IMR-90 (cell line): ENCODE results near the gene RNF43. TPM values are rescaled to one million over a fixed set of nuclear protein-coding genes. Genes with fewer than 3 reads are reported as not detected.

Experiments
- ATAC-seq: fragments of 200-7000 bp; cut with Tn5 transposase; 2 replicates; pipeline ENCODE4 v1.9.1; 2020; ENCODE audit warnings: low read depth, mild to moderate bottlenecking, moderate library complexity
- BruUV-seq: library from RNA; stranded (reverse); fragments of 400-500 nt; replicated peaks from 2 replicates; lab custom pipeline; 2021; lab: Mats Ljungman, UMichigan
- CTCF ChIA-PET: fragments of 300-600 bp; formaldehyde crosslinking; extraction: SDS; loops from one replicate; lab custom pipeline; 2021; ENCODE audit warnings: antibody characterized with exemption; lab: Yijun Ruan, JAX
- POLR2A ChIA-PET: fragments of 300-600 bp; sonication (Branson Sonifier 250); formaldehyde crosslinking; loops from one replicate; lab custom pipeline; 2022; ENCODE audit warnings: antibody characterized with exemption; ENCODE audit not compliant: unreplicated experiment; lab: Charles Lee
- DNase-seq: peaks from one replicate; pipeline ENCODE4 v3.0.0; 2013
- H2AFZ ChIP-seq: replicated peaks from 2 replicates; pipeline ENCODE3; 2013; ENCODE audit warnings: low read length, mild to moderate bottlenecking; ENCODE audit not compliant: poor library complexity
- H2AK5ac ChIP-seq: 2 replicates; pipeline ENCODE4 v1.6.1; 2013; ENCODE audit warnings: low read depth, low read length, inconsistent platforms
- H2AK9ac ChIP-seq: replicated peaks from 2 replicates; pipeline ENCODE3; 2013; ENCODE audit warnings: mild to moderate bottlenecking, low read depth, low read length, moderate library complexity; ENCODE audit not compliant: poor library complexity
- H2BK120ac ChIP-seq: 2 replicates; pipeline ENCODE4 v1.6.1; 2013; ENCODE audit warnings: low read depth, low read length, inconsistent platforms
- H2BK15ac ChIP-seq: 3 replicates; pipeline ENCODE4 v1.6.1; 2013; ENCODE audit warnings: low read depth, low read length, inconsistent platforms
- H2BK20ac ChIP-seq: 2 replicates; pipeline ENCODE4 v1.6.1; 2013; ENCODE audit warnings: low read depth, mild to moderate bottlenecking, inconsistent platforms, low read length, moderate library complexity
- H2BK5ac ChIP-seq: 2 replicates; pipeline ENCODE4 v1.6.1; 2013; ENCODE audit warnings: mild to moderate bottlenecking, low read depth, low read length, inconsistent platforms; ENCODE audit not compliant: poor library complexity, severe bottlenecking
- H3K14ac ChIP-seq: replicated peaks from 2 replicates; pipeline ENCODE4 v1.6.1; 2013; ENCODE audit warnings: low read depth, low read length, inconsistent platforms
- H3K18ac ChIP-seq: 2 replicates; pipeline ENCODE4 v1.6.1; 2013; ENCODE audit warnings: low read depth, low read length, control low read depth
- H3K23ac ChIP-seq: 2 replicates; pipeline ENCODE4 v1.6.1; 2013; ENCODE audit warnings: low read depth, low read length, inconsistent platforms
- H3K27ac ChIP-seq: 2 replicates; pipeline ENCODE4 v1.5.1; 2013; ENCODE audit warnings: mild to moderate bottlenecking, control low read depth, low read length; ENCODE audit not compliant: insufficient read depth
- H3K27me3 ChIP-seq: 2 replicates; pipeline ENCODE4 v1.6.1; 2013; ENCODE audit warnings: low read length; ENCODE audit not compliant: control insufficient read depth, insufficient read depth
- H3K36me3 ChIP-seq: 2 replicates; pipeline ENCODE4 v1.6.1; 2013; ENCODE audit warnings: low read length, mixed read lengths; ENCODE audit not compliant: control insufficient read depth, insufficient read depth
- H3K4ac ChIP-seq: 2 replicates; pipeline ENCODE4 v1.6.1; 2013; ENCODE audit warnings: low read depth, low read length, inconsistent platforms
- H3K4me1 ChIP-seq: 2 replicates; pipeline ENCODE4 v1.6.1; 2013; ENCODE audit warnings: low read length, mixed read lengths; ENCODE audit not compliant: control insufficient read depth, insufficient read depth
- H3K4me2 ChIP-seq: 2 replicates; pipeline ENCODE4 v1.6.1; 2013; ENCODE audit warnings: low read depth, mild to moderate bottlenecking, control low read depth, low read length, moderate library complexity
- H3K4me3 ChIP-seq: 2 replicates; pipeline ENCODE4 v1.5.1; 2013; ENCODE audit warnings: low read depth, mild to moderate bottlenecking, control low read depth, low read length, moderate library complexity; ENCODE audit not compliant: insufficient read depth
- H3K56ac ChIP-seq: 2 replicates; pipeline ENCODE4 v1.6.1; 2013; ENCODE audit warnings: low read length, inconsistent platforms; ENCODE audit not compliant: insufficient read depth; ENCODE audit errors: extremely low read depth
- H3K79me1 ChIP-seq, 2 experiments: 2 replicates each; pipeline ENCODE4 v1.6.1; 2013; ENCODE audit warnings: low read length in 2 of 2, inconsistent platforms in 1 of 2, low read depth in 1 of 2
- H3K9ac ChIP-seq: 2 replicates; pipeline ENCODE4 v1.6.1; 2013; ENCODE audit warnings: low read depth, low read length, control low read depth
- H3K9me1 ChIP-seq: 2 replicates; pipeline ENCODE4 v1.6.1; 2013; ENCODE audit warnings: low read length, inconsistent platforms; ENCODE audit not compliant: insufficient read depth
- H3K9me3 ChIP-seq: 2 replicates; pipeline ENCODE4 v1.6.1; 2013; ENCODE audit warnings: low read length; ENCODE audit not compliant: control insufficient read depth, insufficient read depth
- H4K20me1 ChIP-seq: 2 replicates; pipeline ENCODE4 v1.6.1; 2013; ENCODE audit warnings: low read length, inconsistent platforms; ENCODE audit not compliant: insufficient read depth
- H4K5ac ChIP-seq: 2 replicates; pipeline ENCODE4 v1.6.1; 2013; ENCODE audit warnings: mild to moderate bottlenecking, low read depth, low read length, control low read depth
- H4K8ac ChIP-seq, 2 experiments: 2 replicates each; pipeline ENCODE4 v1.6.1; 2013; ENCODE audit warnings: low read depth in 2 of 2, low read length in 2 of 2, control low read depth in 1 of 2, inconsistent platforms in 1 of 2
- H4K91ac ChIP-seq: 2 replicates; pipeline ENCODE4 v1.6.1; 2013; ENCODE audit warnings: low read depth, low read length, inconsistent platforms; ENCODE audit not compliant: insufficient read depth
- BHLHE40 ChIP-seq: fragments of 150-350 bp; IDR thresholded peaks from 2 replicates; pipeline ENCODE4 v1.6.1; 2016; ENCODE audit warnings: mild to moderate bottlenecking, low read depth, low read length
- CEBPB ChIP-seq: IDR thresholded peaks from 2 replicates; pipeline ENCODE4 v1.6.1; 2012; ENCODE audit warnings: low read depth, low read length, improper control_type of control experiment
- CTCF ChIP-seq: conservative IDR thresholded peaks from 2 replicates; pipeline ENCODE4 v1.5.1; 2012; ENCODE audit warnings: mild to moderate bottlenecking, low read depth, low read length, improper control_type of control experiment
- FOS ChIP-seq: fragments of 150-350 bp; IDR thresholded peaks from 2 replicates; pipeline ENCODE4 v1.6.1; 2016; ENCODE audit warnings: low read depth, low read length
- MAFK ChIP-seq: IDR thresholded peaks from 2 replicates; pipeline ENCODE4 v1.6.1; 2012; ENCODE audit warnings: low read depth, low read length, improper control_type of control experiment
- MAZ ChIP-seq: IDR thresholded peaks from 2 replicates; pipeline ENCODE4 v1.6.1; 2012; ENCODE audit warnings: low read depth, mild to moderate bottlenecking, low read length, improper control_type of control experiment, moderate library complexity, borderline replicate concordance
- MXI1 ChIP-seq: IDR thresholded peaks from 2 replicates; pipeline ENCODE4 v1.6.1; 2012; ENCODE audit warnings: low read depth, mild to moderate bottlenecking, low read length, moderate library complexity, borderline replicate concordance
- NFE2L2 ChIP-seq: fragments of 150-350 bp; IDR thresholded peaks from 2 replicates; pipeline ENCODE4 v1.6.1; 2016; ENCODE audit warnings: low read depth, mild to moderate bottlenecking, low read length
- POLR2A ChIP-seq: IDR thresholded peaks from 2 replicates; pipeline ENCODE4 v1.6.1; 2012; ENCODE audit warnings: mild to moderate bottlenecking, low read depth, low read length
- RAD21 ChIP-seq: IDR thresholded peaks from 2 replicates; pipeline ENCODE4 v1.6.1; 2012; ENCODE audit warnings: low read length, improper control_type of control experiment
- RCOR1 ChIP-seq: IDR thresholded peaks from 2 replicates; pipeline ENCODE4 v1.6.1; 2012; ENCODE audit warnings: mild to moderate bottlenecking, low read length, improper control_type of control experiment; ENCODE audit not compliant: insufficient replicate concordance
- RFX5 ChIP-seq: IDR thresholded peaks from 2 replicates; pipeline ENCODE4 v1.8.0; 2012; ENCODE audit warnings: low read depth, mild to moderate bottlenecking, low read length, moderate library complexity
- SMC3 ChIP-seq: fragments of 150-350 bp; IDR thresholded peaks from 2 replicates; pipeline ENCODE4 v1.6.1; 2016; ENCODE audit warnings: low read depth, mild to moderate bottlenecking, antibody characterized with exemption, low read length, moderate library complexity
- USF2 ChIP-seq: fragments of 150-350 bp; IDR thresholded peaks from 2 replicates; pipeline ENCODE4 v1.6.1; 2017; ENCODE audit warnings: mild to moderate bottlenecking, antibody characterized with exemption, low read length, low read depth
- WGBS, 2 experiments: methylation state at CpG; one replicate each; pipeline versions ENCODE4 v1.1.5 to v1.1.7; 2013; ENCODE audit warnings: missing lambda C conversion rate in 2 of 2; ENCODE audit not compliant: insufficient read length in 1 of 2; ENCODE audit errors: extremely low coverage in 2 of 2; 5-methylcytosine and 5-hydroxymethylcytosine counted together
- dilution Hi-C: fragments of 300-500 bp; cut with HindIII; formaldehyde crosslinking; loops from one replicate; pipeline ENCODE4 v1.14.3; 2018; ENCODE audit warnings: low sequenced_read_pairs; ENCODE audit not compliant: unreplicated experiment
- in situ Hi-C: fragments of 300-500 bp; cut with MboI; formaldehyde crosslinking; loops from 3 replicates; pipeline ENCODE4 v1.14.3; 2019; ENCODE audit warnings: low sequenced_read_pairs, inconsistent platforms, mixed read lengths
- intact Hi-C: fragments of 100-400 bp; cut with micrococcal nuclease; formaldehyde crosslinking; loops from 2 replicates; pipeline ENCODE4 v1.10.0; 2022
- polyA plus RNA-seq, 3 experiments: library from polyadenylated mRNA; depleted of rRNA; stranded (reverse); fragments of >200 nt; gene quantifications; 2 replicates each; pipeline ENCODE4 v1.2.3, GENCODE V29; 2012; ENCODE audit warnings: low replicate concordance in 1 of 3
- total RNA-seq: library from RNA; depleted of rRNA; stranded (reverse); fragments of >200 nt; gene quantifications from 2 replicates; pipeline ENCODE4 v1.2.3, GENCODE V29; 2012
- TF ChIP-seq, protein P1 (sequence below): fragments of 150-350 bp; IDR thresholded peaks from 2 replicates; pipeline ENCODE4 v1.6.1; 2016; ENCODE audit warnings: low read depth, mild to moderate bottlenecking, low read length, moderate library complexity, borderline replicate concordance

Gene RNF43
- total and polyA plus RNA-seq, 2 of the 4 experiments (the other 2 are of a cell fraction): under 0.01 TPM; not detected in 1

- no TSS peak for BruUV-seq
- Histone ChIP-seq H3K27me3 (peaks cover 4% of the 10 kb centered on the region), H2BK120ac (no peak overlapping the region), H3K79me1 (no peaks in the 10 kb centered on the region), H3K4me2 (no peak overlapping the region), H3K4me3 (no peak overlapping the region), H2AK9ac (no peak overlapping the region), H3K14ac (no peak overlapping the region), H3K18ac (no peak overlapping the region), H2BK5ac (no peak overlapping the region), H2BK15ac (no peak overlapping the region), H3K27ac (no peak overlapping the region), H2AFZ (no peak overlapping the region), H2BK20ac (no peak overlapping the region), H3K4me1 (no peaks in the 10 kb centered on the region), H3K9ac (no peak overlapping the region), H2AK5ac (no peak overlapping the region), H3K23ac (no peak overlapping the region), H4K20me1 (no peaks in the 10 kb centered on the region), H3K56ac (no peak overlapping the region), H4K5ac (no peak overlapping the region), H3K9me3 (no peaks in the 10 kb centered on the region), H3K36me3 (no peaks in the 10 kb centered on the region), H3K4ac (no peak overlapping the region), H4K91ac (no peak overlapping the region), H4K8ac (no peak overlapping the region), H3K9me1 (no peaks in the 10 kb centered on the region)
- DNase-seq (no peak), ATAC-seq (no peak)
- ChIA-PET POLR2A (no interaction called here), CTCF (no interaction called here)
- in situ Hi-C loops (no loop called here), dilution Hi-C loops (no loop called here), intact Hi-C loops (no loop called here)
- WGBS, 2 experiments: no CpG with 5 or more reads among the region's 5 CpGs
- TF ChIP-seq BHLHE40 (no peak), FOS (no peak), RCOR1 (no peak), MAZ (no peak), NFE2L2 (no peak), CTCF (no peak), USF2 (no peak), CEBPB (no peak), MXI1 (no peak), SMC3 (no peak), MAFK (no peak), POLR2A (no peak), RFX5 (no peak), RAD21 (no peak)
- TF ChIP-seq, protein P1, sequence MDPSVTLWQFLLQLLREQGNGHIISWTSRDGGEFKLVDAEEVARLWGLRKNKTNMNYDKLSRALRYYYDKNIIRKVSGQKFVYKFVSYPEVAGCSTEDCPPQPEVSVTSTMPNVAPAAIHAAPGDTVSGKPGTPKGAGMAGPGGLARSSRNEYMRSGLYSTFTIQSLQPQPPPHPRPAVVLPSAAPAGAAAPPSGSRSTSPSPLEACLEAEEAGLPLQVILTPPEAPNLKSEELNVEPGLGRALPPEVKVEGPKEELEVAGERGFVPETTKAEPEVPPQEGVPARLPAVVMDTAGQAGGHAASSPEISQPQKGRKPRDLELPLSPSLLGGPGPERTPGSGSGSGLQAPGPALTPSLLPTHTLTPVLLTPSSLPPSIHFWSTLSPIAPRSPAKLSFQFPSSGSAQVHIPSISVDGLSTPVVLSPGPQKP: no peak
Measured at GRCh38 chr17:58409432-58409831, 7.9 kb downstream of the RNF43 start.
